GM19324 (cell line): ENCODE results near the gene SLC14A1.
A peak's percentile ranks its signal among the peaks of the same experiment; 100 is the strongest.

ENCODE experiments used
- ATAC-seq: cut with Tn5 transposase; IDR thresholded peaks from one replicate; pipeline ENCODE4 v1.9.1; 2021; ENCODE audit warnings: mild to moderate bottlenecking, moderate library complexity; ENCODE audit not compliant: unreplicated experiment, low FRiP score

The SLC14A1 gene

DNA sequence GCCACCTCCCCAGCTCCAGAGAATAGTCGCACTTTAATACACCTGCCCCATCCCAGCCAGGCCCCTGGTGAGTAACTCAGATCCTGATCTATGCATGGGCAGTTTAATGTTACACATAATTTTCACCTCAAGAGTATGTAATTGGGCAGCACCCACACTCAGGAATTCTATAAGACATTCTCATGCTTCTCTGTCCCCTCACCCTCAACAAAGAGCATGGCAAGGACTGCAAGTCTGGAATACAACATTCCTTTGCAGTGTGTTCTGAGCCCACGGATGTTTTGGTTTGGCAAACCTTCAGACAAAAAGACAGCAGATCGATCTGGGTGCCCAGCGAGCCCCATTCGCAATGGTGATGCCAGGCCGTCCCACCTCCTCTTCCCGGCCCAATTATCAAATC is 4.9 kb upstream of the SLC14A1 start:
- ATAC-seq = no peak

DNA sequence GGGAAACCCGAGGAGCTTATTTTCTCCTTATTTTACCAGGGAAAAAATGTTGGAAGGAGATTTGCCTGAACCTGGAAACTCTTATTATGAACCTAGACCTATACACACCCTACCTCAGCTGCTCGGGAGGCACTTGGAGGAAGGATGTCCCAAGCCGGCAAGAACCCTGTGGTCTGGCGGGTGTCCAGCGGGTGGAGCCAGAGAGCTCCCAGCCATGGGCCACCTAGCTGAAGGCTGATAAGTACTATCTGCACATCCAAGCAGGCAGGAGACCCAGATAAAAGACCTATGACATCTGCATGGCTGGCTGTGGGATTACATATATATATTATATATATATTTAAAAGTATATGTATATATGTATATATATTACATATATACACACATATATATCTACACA is 1.1 kb upstream of the SLC14A1 start:
- peak; percentile 86 for ATAC-seq

DNA sequence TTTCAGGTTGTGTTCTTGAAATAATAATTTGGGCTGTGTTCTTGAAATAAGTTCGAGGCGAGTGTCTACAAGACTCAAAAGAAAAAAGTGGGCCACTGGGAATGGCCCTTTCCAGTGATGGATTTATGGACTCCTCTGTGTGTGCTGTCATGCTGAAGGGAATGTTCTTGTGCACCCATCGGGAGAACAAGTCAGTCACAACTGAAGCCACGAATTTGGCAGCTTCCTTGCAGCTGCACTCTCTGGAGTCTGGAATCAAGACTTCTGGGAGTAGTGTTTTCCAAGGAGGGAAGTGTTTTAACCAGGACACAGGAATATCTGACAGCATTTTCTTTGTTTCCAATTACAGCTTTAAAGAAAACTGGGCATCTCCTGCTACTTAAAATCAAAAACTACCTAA is 620 bp downstream of the SLC14A1 start:
- no peak for ATAC-seq

DNA sequence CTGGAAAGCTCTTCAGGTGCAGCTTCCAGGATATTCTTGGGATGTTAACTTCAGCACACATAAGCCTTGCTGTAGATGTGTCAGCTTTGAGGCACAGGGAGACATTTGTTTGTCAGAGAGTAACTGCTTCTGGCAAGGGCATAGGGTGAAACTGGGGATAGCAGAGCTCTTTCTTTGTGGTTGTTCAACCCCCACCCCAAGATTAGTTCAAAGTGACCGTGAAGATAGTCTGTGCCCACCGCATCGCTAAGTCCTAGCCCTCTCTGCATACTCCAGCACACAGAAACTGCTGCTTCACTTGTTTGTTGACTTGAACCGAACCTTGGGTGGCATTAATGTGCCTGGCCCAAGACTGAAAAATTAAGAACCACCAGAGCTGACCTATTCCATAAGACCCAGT is 1.4 kb downstream of the SLC14A1 start:
- no peak for ATAC-seq

DNA sequence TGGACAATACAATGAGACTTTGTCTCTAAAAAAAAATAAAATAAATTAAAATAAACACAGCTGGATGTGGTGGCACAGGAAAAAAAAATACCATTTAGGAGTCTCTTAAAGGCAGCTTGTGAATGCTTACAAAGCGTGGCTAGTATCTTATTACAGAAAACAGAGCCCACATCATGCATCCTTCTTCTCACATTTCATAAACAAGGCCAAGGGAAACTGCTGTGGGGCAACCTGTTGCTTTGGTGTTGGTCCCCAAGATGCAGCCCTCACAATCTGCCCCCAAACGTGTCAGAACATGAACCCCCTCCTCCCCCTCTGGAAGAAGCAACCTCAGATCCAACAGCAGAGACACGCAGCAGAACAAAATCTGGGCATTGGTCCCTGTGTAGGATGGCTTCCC is 2.6 kb downstream of the SLC14A1 start:
- no peak for ATAC-seq

DNA sequence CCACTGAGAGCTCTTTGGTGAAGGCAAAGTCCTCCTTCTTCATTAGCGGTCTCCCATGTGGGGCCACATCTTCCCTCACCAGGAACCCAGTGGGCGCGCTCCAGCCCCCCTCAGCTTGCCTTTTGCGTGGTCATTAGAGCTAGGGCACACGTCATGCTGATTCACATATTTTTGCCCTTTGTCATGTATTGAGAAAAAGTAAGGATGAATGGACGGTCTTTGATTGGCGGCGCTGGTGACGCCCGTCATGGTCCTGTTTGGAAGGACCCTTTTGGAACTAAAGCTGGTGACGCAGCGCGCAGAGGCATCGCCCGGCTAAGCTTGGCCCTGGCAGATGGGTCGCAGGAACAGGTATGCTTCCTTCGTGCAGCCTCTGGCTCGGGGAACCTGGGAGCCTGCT is 3.1 kb downstream of the SLC14A1 start:
- no peak for ATAC-seq

DNA sequence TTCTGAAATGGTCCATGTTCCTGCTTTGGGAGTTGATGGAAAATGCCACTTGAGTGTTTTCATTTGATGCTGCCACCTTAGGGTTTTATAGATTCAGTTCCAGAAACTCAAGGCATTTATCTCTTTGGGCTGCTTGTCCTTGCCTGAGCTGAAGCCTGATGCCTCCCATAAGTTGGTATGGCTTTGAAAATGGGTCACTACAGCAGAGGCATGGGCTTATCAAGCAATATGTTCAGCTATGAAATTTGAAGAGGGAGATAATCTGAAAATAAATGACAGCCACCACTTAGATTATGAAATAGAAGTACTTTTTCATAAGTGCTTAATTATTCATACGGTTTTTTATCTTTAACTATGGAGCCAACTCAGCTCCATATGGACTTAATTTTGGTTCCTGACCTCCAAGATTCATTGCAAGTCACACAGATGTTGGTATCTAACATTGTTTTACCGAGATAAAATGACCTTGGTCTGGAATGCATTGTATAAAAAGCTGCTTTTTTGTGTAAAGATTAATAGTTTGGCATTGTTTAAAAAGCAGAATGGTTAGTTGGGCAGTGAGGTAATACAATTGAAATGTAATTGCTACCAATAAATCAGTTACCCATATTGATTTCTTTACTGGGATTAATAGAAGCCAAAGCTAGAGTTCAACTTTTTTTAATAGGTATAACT is 4.5 kb downstream of the SLC14A1 start:
- ATAC-seq = no peak

DNA sequence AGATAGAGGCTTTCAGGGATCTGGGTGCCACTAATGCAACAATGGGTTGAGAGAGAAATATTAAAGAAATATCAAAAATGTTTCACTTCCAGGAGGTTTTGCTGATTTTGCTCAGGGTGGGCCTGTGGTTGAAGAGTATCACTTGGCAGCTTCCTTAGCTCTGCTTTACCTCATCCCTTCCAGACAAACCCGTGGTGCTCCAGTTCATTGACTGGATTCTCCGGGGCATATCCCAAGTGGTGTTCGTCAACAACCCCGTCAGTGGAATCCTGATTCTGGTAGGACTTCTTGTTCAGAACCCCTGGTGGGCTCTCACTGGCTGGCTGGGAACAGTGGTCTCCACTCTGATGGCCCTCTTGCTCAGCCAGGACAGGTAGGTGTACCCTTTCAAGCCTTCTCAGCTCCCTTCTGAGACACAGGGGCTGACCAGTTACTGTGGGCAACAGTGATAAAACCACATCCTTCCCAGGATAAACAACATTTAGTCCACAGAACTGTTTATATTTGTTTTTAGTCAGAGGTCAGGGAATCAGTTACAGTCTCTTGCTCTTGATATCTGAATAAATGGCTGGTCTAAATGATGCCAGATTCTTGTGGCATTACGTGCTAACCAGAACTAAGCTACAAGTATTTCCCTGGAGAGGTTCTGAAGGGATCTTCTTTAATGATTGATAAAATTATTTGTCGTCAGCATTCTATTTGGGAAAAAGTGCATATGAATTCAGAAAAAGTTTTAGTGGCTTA is 7.0 kb downstream of the SLC14A1 start:
- no peak for ATAC-seq

DNA sequence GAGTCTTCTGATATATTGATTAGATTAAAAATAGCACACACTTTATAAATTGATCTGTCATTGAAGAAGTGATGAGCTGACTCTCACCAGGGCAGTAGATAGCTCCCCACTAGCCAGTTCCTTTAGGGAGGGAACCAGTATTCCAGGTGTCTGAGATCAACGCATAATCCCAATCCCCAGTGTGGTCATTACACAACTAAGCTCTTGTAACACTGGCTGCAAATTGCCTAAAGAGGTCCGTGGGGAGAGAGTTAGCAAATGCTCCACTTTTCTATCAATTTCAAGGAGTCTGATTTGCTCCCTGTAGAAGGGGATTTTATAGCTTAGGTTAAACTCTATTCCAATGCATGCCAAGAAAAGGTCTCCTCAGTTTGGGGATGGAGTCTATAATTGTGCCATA is 7.7 kb downstream of the SLC14A1 start:
- ATAC-seq = no peak

DNA sequence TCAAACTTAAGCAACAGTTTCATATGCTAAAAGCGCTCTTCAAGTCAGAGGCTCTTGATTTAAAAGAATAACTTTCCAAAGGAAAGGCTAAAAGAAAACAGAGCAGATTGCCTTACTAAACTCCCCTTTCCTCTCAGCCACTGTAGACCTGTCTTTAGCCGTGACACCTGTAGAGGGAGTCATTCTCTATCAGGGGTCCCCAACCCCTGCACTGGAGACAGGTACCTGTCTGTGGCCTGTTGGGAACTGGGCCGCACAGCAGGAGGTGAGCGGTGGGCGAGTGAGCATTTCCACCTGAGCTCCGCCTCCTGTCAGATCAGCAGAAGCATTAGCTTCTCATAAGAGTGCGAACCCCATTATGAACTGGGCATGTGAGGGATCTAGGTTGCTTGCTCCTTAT is 9.6 kb downstream of the SLC14A1 start:
- ATAC-seq = no peak

DNA sequence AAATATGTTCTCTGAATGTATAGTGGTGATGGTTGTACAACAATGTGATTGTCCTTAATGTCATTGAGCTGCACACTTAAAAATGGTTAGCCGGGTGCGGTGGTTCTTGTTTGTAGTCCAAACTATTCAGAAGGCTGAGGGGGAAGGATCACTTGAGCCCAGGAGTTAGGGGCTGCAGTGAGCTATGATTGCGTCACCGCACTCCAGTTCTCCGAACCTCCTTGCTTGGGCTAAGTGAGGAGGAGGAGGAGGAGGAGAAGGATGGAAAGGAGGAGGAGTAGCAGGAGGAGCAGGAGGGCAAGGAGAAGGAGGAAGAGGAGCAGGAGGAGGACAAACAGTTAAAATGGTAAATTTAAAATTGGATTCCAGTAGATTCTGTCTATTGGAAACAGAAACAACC is 10.5 kb downstream of the SLC14A1 start:
- no peak for ATAC-seq

DNA sequence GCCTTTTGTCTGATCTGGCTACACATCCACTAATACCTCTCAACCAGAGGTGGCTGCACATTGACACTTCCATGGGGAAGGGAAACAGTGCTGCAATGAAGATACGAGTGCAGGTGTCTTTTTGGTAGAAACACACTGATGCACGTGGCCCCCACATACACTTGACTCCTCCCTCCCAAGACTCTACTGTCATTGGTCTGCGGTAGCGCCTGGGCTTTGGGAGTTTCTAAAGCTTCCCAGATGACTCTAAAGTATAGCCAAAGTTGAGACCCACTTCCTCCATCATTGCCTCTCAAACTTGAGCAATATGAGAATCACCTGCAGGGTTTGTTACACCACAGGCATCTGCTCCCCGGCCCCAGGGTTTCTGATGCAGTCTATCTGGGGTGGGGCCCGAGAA is 11.0 kb downstream of the SLC14A1 start:
- no peak for ATAC-seq

DNA sequence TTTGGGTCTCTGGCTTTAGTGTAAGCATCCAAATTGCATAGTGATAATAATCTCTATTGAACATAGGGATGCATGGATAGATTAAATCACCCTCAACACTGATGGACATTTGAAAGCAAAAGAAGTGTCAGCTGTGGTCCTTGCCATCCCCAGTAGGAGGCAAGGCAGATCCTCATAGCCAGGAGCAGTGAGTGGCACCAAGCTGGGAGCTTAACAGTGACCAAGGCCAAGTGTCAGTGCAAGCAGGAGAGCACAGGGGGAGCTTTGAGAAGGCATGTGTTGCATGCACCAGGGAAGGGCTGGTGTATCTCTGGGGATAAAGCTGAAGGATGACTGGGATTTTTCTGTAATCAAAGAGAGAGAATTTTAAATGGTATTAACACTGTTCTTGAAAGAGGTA is 14.7 kb downstream of the SLC14A1 start:
- no peak for ATAC-seq

DNA sequence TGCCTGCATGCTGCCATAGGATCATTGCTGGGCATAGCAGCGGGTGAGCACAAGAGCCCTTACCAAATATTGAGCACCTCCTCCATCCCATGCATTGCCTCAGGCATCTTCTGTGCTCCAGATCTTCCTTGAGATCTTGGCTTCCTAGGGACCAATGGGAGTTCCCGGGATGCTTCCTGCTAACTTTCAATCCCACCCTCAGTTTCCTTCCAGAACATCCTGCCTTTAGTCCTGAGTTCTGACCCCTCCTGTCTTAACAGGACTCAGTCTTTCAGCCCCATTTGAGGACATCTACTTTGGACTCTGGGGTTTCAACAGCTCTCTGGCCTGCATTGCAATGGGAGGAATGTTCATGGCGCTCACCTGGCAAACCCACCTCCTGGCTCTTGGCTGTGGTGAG is 15.3 kb downstream of the SLC14A1 start:
- no peak for ATAC-seq

DNA sequence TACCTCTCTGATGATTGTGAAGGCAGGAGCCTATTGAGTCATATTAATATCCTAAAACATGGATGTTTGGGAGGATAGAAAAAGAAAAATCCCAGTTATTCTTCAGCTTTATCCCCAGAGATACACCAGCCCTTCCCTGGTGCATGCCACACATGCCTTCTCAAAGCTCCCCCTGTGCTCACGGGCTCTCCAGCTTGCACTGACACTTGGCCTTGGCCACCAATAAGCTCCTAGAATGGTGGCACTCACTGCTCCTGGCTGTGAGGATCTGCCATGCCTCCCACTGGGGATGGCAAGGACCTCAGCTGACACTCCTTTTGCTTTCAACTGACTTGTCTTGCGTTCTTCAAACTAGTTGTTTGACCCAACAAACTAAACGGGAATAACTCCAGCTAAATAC is 15.9 kb downstream of the SLC14A1 start:
- ATAC-seq = no peak

DNA sequence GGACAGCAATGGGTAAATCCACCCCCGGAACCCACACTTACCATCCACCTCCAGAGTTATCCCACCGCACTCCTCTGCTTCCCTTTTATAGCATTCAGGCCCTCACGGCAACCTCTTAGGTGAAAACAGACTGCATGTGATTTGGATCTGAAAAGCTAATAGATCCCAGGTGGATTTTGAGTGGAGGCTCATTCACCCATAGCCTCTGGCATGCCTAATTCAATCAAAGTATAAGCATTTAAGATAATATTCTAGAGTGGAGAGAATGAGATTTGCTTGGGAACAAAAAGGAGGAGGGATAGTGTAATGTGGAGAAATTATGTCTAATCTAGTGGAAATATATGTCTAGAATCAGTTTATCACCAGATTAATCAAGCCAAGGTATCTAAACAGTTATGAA is 17.1 kb downstream of the SLC14A1 start:
- no peak for ATAC-seq

DNA sequence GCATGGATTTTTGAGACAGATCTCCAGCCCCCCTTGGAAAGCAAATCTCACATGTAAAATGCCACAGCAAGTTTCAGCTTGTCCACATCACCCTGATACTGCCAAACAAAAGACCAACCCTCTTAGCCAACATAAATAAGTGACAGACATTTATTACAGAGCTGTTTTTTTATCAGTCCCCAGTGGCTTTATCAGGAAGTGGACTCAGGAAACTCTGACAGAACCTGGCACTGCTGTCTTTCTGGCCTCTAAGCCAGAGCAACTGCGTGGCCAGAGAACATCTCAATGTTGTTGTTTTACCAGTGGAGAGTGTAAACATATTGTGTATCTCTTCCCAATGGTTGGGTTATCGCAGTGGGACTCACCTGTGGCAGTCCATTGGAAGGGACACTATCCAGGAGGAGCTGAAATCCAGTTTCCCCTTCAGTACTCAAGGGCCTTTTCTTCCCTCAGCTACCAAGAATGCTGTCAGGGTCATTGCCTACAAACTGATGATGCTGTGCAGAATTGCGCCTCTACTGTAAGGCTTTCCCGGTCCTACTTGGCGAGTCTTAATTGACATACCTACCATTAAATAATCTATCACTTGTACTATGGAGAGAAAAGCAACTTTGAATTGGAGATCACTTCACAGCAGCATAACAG is 22.0 kb downstream of the SLC14A1 start:
- no peak for ATAC-seq

DNA sequence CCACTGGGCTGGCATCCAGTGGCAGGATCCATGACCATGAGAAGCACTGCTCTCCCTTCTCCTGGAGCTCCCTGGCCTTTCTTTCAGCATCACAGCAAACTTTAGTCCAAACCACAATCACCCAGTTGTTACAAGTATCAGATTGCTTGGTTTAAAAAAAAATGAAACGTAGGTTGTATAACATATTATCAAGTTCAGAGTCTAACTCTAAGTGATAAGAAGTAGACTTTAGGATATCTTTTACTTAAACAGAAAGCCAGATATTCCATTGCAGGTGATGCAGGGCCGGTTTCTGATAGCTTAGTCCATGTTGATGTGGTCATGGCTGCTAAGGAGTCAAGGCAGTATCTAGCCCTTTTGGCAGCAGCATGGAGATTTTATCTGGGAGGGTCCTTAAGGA is 24.5 kb downstream of the SLC14A1 start:
- no peak for ATAC-seq

DNA sequence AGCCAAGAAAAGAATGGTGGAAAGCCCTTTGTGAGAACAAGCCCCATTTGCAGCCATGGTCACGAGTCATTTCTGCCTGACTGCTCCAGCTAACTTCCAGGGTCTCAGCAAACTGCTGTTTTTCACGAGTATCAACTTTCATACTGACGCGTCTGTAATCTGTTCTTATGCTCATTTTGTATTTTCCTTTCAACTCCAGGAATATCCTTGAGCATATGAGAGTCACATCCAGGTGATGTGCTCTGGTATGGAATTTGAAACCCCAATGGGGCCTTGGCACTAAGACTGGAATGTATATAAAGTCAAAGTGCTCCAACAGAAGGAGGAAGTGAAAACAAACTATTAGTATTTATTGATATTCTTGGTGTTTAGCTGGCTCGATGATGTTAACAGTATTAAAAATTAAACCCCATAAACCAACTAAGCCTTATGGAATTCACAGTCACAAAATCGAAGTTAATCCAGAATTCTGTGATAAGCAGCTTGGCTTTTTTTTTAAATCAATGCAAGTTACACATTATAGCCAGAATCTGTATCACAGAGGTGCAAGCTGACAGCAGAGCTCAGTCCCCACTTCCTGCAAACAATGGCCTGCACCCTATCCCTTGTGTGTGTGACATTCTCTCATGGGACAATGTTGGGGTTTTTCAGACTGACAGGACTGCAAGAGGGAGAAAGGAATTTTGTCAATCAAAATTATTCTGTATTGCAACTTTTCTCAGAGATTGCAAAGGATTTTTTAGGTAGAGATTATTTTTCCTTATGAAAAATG is 26.1 kb downstream of the SLC14A1 start:
- no peak for ATAC-seq

DNA sequence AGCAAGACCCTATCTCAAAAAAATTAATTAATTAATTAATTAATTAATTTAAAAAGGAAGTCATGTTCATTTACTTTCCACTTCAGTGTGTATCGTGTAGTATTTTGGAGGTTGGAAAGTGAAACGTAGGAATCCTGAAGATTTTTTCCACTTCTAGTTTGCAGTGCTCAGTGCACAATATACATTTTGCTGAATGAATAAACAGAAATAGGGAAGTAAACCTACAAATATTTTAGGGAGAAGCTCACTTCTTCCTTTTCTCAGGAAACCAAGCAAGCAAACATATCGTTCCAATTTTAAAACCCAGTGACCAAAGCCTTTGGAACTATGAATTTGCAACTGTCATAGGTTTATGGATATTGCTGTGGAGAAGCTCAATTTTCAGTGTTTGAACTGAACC is 27.8 kb downstream of the SLC14A1 start:
- no peak for ATAC-seq

DNA sequence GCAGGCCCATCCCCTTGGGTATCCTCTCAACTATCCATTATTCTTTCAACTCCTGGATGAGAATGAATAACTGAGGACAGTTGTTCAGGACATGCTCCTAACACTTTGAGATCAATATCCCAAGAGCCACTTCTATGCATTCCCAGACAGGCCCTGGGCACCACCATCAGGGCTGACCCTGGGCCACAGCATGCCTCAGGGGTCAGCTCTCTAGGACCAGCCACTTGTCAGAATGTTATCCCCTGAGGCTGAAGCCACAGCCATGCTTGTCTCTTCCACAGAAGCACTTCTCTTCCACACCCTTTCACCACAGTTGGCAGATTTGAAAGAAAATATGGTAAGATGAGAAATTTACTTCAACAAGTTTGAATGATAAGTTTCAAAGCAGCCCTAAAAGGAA is 28.7 kb downstream of the SLC14A1 start:
- ATAC-seq = no peak
